ENCODE measurements around the gene DBH. TPM values are rescaled to one million over a fixed set of nuclear protein-coding genes. Genes with fewer than 3 reads are reported as not detected.

The DBH gene
- total RNA-seq, 3 donors from 2014 or later (not counting 1 experiment from before 2014, with no cell fraction given): not detected

GRCh38 chr9:133684121-133684935, 48.2 kb downstream of the DBH start:
- Mint-ChIP-seq H3K4me3 (no peak overlapping the region), H3K9me3 (no peaks in the 10 kb centered on the region), H3K36me3 (no peaks in the 10 kb centered on the region), H3K27ac (no peak overlapping the region), H3K4me1 (no peaks in the 10 kb centered on the region), H3K27me3 (ENCODE audit: low read depth in 2 of 2) (no peaks in the 10 kb centered on the region)
- Histone ChIP-seq H3K4me1 (ENCODE audit: control insufficient read depth, insufficient read depth, low read length) (peaks cover 24% of the 10 kb centered on the region), H3K36me3 (ENCODE audit: control insufficient read depth, insufficient read depth, low read length) (no peaks in the 10 kb centered on the region), H3K9me3 (ENCODE audit: control insufficient read depth, insufficient read depth, low read length) (no peaks in the 10 kb centered on the region), H3K4me3 (ENCODE audit: low read length) (no peak overlapping the region), H3K27me3 (ENCODE audit: control insufficient read depth, insufficient read depth, low read length) (no peaks in the 10 kb centered on the region), H3K27ac (ENCODE audit: low read length) (no peak overlapping the region)
- no peak for TF ChIP-seq CTCF (IDR thresholded peaks at IDR 0.05)
- WGBS (ENCODE audit: insufficient coverage): 91% methylated on average over 25 of the region's 26 CpGs
- DNase-seq: peak in 1 of 2 donors; percentile 66
- ATAC-seq: no peak
- intact Hi-C loops (cut with micrococcal nuclease): no loop called here

GRCh38 chr9:133684936-133685361, 48.8 kb downstream of the DBH start:
- no peak overlapping the region for H3K27ac ChIP-seq (ENCODE audit: low read length)
- H3K27ac Mint-ChIP-seq: no peak overlapping the region
- no peaks in the 10 kb centered on the region for H3K36me3 ChIP-seq (ENCODE audit: control insufficient read depth, insufficient read depth, low read length)
- no peak for TF ChIP-seq CTCF (IDR thresholded peaks at IDR 0.05)
- peaks cover 24% of the 10 kb centered on the region for H3K4me1 ChIP-seq (ENCODE audit: control insufficient read depth, insufficient read depth, low read length)
- H3K9me3 ChIP-seq (ENCODE audit: control insufficient read depth, insufficient read depth, low read length): no peaks in the 10 kb centered on the region
- no peak overlapping the region for H3K4me3 ChIP-seq (ENCODE audit: low read length)
- WGBS (ENCODE audit: insufficient coverage): 88% methylated on average over 16 of the region's 17 CpGs
- no peaks in the 10 kb centered on the region for H3K36me3 Mint-ChIP-seq
- ATAC-seq: no peak
- H3K9me3 Mint-ChIP-seq: no peaks in the 10 kb centered on the region
- intact Hi-C loops (cut with micrococcal nuclease): no loop called here
- no peaks in the 10 kb centered on the region for H3K27me3 ChIP-seq (ENCODE audit: control insufficient read depth, insufficient read depth, low read length)
- H3K4me3 Mint-ChIP-seq: no peak overlapping the region
- no peak for DNase-seq
- H3K4me1 Mint-ChIP-seq: no peaks in the 10 kb centered on the region
- no peaks in the 10 kb centered on the region for H3K27me3 Mint-ChIP-seq (ENCODE audit: low read depth in 2 of 2)

GRCh38 chr9:133685653-133686609, 49.8 kb downstream of the DBH start:
- no peaks in the 10 kb centered on the region for H3K27me3 ChIP-seq (ENCODE audit: control insufficient read depth, insufficient read depth, low read length)
- H3K4me3 ChIP-seq (ENCODE audit: low read length): no peak overlapping the region
- H3K36me3 ChIP-seq (ENCODE audit: control insufficient read depth, insufficient read depth, low read length): no peaks in the 10 kb centered on the region
- DNase-seq (no peak), ATAC-seq (no peak)
- no peak for TF ChIP-seq CTCF (IDR thresholded peaks at IDR 0.05)
- no peak overlapping the region for H3K27ac ChIP-seq (ENCODE audit: low read length)
- H3K27ac Mint-ChIP-seq: no peak overlapping the region
- no peaks in the 10 kb centered on the region for H3K36me3 Mint-ChIP-seq
- no peak overlapping the region for H3K4me3 Mint-ChIP-seq
- WGBS (ENCODE audit: insufficient coverage): 85% methylated on average over 18 of the region's 18 CpGs
- H3K4me1 ChIP-seq (ENCODE audit: control insufficient read depth, insufficient read depth, low read length): peaks cover 24% of the 10 kb centered on the region
- H3K4me1 Mint-ChIP-seq: no peaks in the 10 kb centered on the region
- no peaks in the 10 kb centered on the region for H3K27me3 Mint-ChIP-seq (ENCODE audit: low read depth in 2 of 2)
- H3K9me3 Mint-ChIP-seq: no peaks in the 10 kb centered on the region
- intact Hi-C loops (cut with micrococcal nuclease): no loop called here
- no peaks in the 10 kb centered on the region for H3K9me3 ChIP-seq (ENCODE audit: control insufficient read depth, insufficient read depth, low read length)

All from natural killer cell (primary cell).